D721Med (cell line): Measurements from ENCODE around the gene IWS1.

Experiments used
- DNase-seq: peaks from one replicate; pipeline ENCODE4 v3.0.0; 2011; ENCODE audit warnings: low spot score; ENCODE audit not compliant: insufficient read length
- FAIRE-seq: peaks from 2 replicates; lab custom pipeline; 2011; peaks lifted over from hg19 to GRCh38; lab: Jason Lieb, UNC
- CTCF ChIP-seq: IDR thresholded peaks from 2 replicates; pipeline ENCODE4 v1.5.1; 2012; ENCODE audit warnings: mild to moderate bottlenecking, control low read depth; ENCODE audit not compliant: insufficient read depth; ENCODE audit errors: missing control alignments

IWS1 gene

GRCh38 chr2:127508023-127508630 is 18.2 kb downstream of the IWS1 start:
- FAIRE-seq, result no peak
- no peak for DNase-seq
- no peak for TF ChIP-seq CTCF

DNA sequence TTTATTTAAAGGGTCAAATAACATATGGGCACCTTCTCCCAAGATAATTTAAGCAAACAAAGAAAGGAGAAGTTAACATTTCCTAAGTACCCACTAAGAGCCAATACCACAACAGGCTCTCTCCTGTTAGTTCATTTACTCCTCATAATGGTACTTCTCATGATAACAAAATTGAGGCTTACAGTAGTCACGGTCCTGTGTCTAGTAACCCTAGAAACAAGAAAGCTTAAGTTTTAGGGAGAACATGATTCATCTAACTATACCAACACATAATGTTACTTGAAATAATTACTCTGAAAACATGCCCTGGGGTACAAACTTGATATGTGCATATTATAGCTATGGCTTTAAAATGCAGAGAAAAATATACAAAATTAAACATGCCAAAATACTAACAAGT is 19.8 kb downstream of the IWS1 start:
- FAIRE-seq, result no peak

DNA sequence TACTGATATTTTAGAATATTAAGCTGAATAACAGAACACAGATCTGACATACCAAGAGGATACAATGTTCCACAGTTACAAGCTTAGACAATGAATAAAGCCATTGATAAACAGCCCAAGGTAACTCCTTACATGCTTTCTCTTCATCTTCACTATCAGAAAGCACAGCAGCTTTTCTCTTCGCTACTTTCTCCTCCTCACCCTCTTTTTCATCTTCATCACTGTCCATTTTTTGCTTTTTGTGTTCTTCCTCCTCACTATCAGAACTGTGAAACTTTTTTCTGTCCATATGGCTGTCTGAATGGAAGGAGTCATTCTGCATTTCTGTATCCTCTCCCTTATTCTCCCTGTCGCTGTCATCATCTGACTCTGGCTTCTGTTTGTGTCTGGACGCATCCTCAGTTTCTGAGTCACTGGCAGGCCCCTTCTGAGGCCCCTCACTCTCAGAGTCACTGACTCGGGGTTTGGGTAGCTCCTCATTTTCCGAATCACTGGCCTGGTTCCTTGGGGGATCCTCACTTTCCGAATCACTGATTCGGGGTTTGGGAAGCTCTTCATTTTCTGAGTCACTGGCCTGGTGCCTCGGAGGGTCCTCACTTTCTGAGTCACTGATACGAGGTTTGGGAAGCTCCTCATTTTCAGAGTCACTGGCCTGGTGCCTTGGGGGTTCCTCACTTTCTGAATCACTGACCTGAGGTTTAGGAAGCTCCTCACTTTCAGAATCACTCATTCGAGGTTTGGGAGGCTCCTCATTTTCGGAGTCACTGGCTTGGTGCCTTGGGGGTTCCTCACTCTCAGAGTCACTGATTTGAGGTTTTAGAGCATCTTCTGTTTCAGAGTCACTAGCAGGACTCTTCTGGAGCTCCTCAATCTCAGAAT is 21.5 kb downstream of the IWS1 start:
- no peak for TF ChIP-seq CTCF
- FAIRE-seq, result no peak
- DNase-seq, result no peak

More for the DNA sequence above, 19.8 kb downstream of the IWS1 start:
- no peak for TF ChIP-seq CTCF
- no peak for DNase-seq

- TF ChIP-seq CTCF, result no peak
- DNase-seq (no peak), FAIRE-seq (no peak)
These were observed 22.8 kb downstream of the IWS1 start for GRCh38 chr2:127503491-127503890.

- no peak for FAIRE-seq
- TF ChIP-seq CTCF, result no peak
- no peak for DNase-seq
These were observed 27.9 kb downstream of the IWS1 start for GRCh38 chr2:127498386-127498785.

DNA sequence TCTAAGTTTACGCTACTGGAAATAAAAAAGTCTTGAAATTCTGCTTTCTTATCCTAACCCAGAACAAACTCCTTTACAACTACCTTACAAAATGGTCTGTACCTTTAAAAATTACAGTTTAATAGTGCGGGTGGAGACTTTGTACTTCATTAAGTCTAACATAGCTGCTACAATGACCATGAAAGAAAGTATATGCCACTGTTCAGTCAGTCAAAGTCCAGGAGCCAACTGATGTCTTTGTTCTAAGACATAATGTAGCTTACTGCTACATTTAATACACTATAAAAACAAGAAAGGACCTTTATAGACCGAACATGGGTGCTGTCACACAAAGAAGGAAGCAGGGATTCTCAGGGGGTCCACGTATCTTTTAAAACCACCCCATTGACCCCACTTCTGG is 36.0 kb downstream of the IWS1 start:
- no peak for TF ChIP-seq CTCF
- FAIRE-seq (no peak), DNase-seq (no peak)
